IPS-18c (cell line): ENCODE measurements around the gene BHLHE23.
"Not testable (repeated sequence)": the region's sequence is repeated elsewhere in the genome, so short reads cannot be mapped to it uniquely, and the experiment has no call there.

Experiments used
- H3K4me3 ChIP-seq: 2 replicates; pipeline ENCODE4 v1.7.0; 2013; ENCODE audit warnings: low read depth, mild to moderate bottlenecking, low read length, moderate library complexity; ENCODE audit not compliant: insufficient read depth
- H3K9me3 ChIP-seq: one replicate; pipeline ENCODE4 v1.6.1; 2013; ENCODE audit warnings: mild to moderate bottlenecking, low read length, moderate library complexity; ENCODE audit not compliant: control insufficient read depth, insufficient read depth

The BHLHE23 gene

GRCh38 chr20:62963614-62964397 is 43.0 kb downstream of the BHLHE23 start:
- Histone ChIP-seq H3K9me3 (no peaks in the 10 kb centered on the region), H3K4me3 (no peak overlapping the region)

DNA sequence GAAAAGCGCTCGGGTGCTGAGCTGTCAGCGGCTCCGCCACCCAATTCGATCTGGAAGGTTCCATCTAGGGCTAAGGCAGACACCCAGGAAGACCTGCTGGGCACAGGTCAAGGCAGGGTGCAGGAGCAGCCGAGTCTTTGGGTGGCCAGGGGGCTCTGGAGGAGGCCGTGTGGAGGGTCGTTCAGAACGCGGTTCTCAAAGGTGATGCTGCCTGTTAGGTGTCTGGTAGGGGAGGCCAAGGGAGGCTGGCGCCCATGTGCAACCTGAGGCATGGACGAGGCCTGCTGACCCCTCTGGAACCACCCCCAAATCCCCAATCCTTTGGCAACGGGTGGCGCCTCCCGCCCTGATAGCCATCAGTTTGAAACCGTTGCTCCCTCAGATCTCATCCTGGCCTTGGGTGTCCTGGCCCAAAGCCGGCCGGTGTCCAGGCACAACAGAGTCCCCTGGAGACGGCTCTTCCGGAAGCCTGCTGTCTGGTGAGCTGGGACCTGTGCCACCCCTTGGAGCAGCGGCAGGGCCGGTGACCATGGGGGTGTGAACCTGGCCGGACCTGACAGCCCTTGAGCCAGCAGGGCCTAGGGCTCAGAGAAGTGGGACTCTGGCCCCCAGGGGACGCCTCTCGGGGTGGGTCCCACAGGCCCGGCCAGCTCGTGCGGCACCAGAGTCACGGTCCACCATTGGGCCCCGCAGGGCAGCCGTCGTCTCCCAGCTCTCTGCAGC is 43.7 kb downstream of the BHLHE23 start:
- no peaks in the 10 kb centered on the region for H3K9me3 ChIP-seq
- H3K4me3 ChIP-seq, result no peak overlapping the region

- H3K4me3 ChIP-seq, result no peak overlapping the region
- H3K9me3 ChIP-seq, result no peaks in the 10 kb centered on the region
Measured at GRCh38 chr20:62962221-62962879, 44.4 kb downstream of the BHLHE23 start.

DNA sequence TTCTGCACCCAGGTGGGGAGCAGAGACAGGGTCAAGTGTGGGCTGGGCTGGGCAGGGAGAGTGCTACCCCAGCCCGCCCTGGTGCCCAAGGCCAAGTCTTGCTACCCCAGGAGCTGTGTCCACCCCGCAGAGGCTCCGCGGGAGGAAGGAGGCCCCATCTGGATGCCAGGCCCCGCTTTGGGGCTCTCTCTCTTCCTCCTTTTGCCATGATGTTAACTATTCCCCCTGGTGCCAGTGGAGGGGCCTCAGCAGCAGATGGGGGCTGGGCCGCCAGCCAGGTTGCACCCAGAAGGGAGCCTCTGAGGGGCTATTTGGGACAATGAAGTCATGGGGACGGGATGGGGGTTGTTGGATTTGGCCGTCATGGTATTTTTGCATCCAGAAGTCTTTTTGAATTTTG is 45.0 kb downstream of the BHLHE23 start:
- no peak overlapping the region for H3K4me3 ChIP-seq
- H3K9me3 ChIP-seq, result no peaks in the 10 kb centered on the region

- Histone ChIP-seq H3K9me3 (no peaks in the 10 kb centered on the region), H3K4me3 (no peak overlapping the region)
Measured at GRCh38 chr20:62961310-62961783, 45.4 kb downstream of the BHLHE23 start.

- H3K4me3 ChIP-seq, H3K9me3 ChIP-seq: not testable (repeated sequence)
Measured at GRCh38 chr20:62960446-62961309, 46.1 kb downstream of the BHLHE23 start.

- Histone ChIP-seq H3K9me3 (no peaks in the 10 kb centered on the region), H3K4me3 (no peak overlapping the region)
Measured at GRCh38 chr20:62959998-62960436, 46.7 kb downstream of the BHLHE23 start.

- no peak overlapping the region for H3K4me3 ChIP-seq
- H3K9me3 ChIP-seq, result no peaks in the 10 kb centered on the region
Measured at GRCh38 chr20:62959101-62959971, 47.4 kb downstream of the BHLHE23 start.

DNA sequence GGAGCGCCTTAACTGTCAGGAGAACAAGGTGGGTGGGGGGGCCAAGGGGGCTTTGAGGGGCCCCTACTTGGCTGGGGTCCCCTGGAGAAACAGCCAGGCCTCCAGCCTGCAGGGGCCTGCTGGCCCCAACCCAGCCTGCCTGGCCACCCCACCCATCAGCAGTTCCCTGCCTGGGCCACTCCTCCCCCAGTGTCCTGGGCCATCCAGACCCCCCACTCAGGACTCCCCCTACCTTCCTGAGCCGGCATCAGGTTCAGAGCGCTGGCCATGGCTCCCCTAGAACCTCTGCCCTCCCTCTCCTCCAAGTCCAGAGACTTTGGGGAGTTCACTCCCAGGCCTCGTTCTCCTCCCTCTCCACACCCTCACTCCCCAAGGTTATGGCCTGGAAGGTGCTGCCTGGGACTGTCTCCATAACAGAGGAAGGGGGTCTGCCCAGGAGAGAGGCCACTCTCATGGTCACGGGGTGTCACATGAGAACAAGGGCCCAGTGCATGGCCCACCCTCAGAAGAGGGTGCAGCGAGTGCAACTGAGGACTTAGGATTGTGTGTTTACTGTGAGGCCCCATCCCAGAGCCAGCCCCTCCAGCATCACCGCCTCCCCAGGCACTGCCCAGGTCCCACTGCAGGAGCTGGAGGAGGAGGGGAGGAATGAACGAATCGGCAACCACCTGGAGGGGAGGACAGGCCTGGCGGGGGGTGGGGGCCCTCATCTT is 48.2 kb downstream of the BHLHE23 start:
- Histone ChIP-seq H3K4me3 (no peak overlapping the region), H3K9me3 (no peaks in the 10 kb centered on the region)

DNA sequence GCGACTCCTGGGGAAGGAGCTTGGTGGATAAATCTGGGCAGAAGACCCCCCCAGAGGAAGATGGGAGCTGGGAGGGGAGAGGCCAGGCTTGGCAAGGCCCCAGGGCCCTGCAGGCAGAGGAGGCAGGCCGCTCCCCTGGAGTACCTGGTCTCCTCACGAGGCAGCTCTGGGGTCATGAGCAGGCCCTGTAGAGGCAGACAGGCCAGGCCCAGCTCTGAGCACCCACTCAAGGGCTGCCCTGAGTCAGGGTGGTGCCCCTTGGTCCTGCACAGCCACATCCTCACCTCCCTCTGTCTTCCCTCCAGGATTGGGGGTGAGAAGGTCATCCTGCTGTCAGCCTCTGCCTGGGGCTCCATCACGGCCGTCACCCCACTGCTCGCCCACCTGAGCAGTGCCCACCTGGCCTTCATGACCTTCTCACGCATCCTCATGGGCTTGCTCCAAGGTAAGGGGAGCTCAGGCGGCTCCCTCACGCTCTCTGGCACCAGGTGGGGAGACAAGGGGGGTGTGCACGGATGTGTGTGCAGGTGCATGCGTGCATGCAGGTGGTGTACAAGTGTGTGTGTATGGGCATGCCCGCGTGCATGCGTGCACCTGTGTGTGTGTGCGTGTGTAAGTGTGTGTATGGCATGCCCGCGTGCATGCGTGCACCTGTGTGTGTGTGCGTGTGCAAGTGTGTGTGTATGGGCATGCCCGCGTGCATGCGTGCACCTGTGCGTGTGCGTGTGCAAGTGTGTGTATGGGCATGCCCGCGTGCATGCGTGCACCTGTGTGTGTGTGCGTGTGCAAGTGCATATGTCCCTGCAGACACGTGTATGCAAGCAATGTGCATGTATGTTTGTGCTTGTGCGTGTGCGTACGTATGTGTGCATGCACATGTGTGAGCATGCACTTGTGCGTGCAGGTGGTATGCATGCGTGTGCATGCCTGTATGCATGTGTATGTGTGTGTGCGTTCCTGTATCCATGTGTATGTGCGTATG is 49.3 kb downstream of the BHLHE23 start:
- Histone ChIP-seq H3K9me3 (no peaks in the 10 kb centered on the region), H3K4me3 (no peak overlapping the region)

GRCh38 chr20:62956387-62957135 is 50.2 kb downstream of the BHLHE23 start:
- H3K4me3 ChIP-seq, result no peak overlapping the region
- H3K9me3 ChIP-seq, result no peaks in the 10 kb centered on the region
